Thoracic aorta (tissue), 2 donors: ENCODE results near the gene GDF10. TPM values are rescaled to one million over a fixed set of nuclear protein-coding genes. Genes with fewer than 3 reads are reported as not detected.

Experiments used
- ATAC-seq: fragments of 150-250 bp; one replicate; pipeline ENCODE4 v1.8.0; 2017; ENCODE audit warnings: low read depth; ENCODE audit not compliant: insufficient number of reproducible peaks, low FRiP score
- DNase-seq: peaks from one replicate; pipeline ENCODE4 v3.0.0-alpha.2; 2020; ENCODE audit warnings: low spot score
- H3K27ac ChIP-seq, 2 donors: fragments of 200-600 bp; sonication (generic); 1 replicate in 1 of 2; 2 replicates in 1 of 2; pipeline ENCODE4 v1.5.1; 2016; ENCODE audit warnings: mild to moderate bottlenecking in 2 of 2, moderate library complexity in 2 of 2
- H3K27me3 ChIP-seq: fragments of 200-600 bp; sonication (generic); replicated peaks from 2 replicates; pipeline ENCODE4 v1.6.0; 2016; ENCODE audit warnings: mild to moderate bottlenecking; ENCODE audit not compliant: insufficient read depth
- H3K36me3 ChIP-seq: fragments of 200-600 bp; sonication (generic); one replicate; pipeline ENCODE4 v1.5.1; 2016
- H3K4me1 ChIP-seq, 2 donors: fragments of 200-600 bp; sonication (generic); 1 replicate in 1 of 2; 2 replicates in 1 of 2; pipeline versions ENCODE4 v1.5.1 to v1.6.0; 2016; ENCODE audit warnings: low read depth in 2 of 2, mild to moderate bottlenecking in 1 of 2; ENCODE audit not compliant: control insufficient read depth in 1 of 2
- H3K4me3 ChIP-seq: fragments of 200-600 bp; sonication (generic); 2 replicates; pipeline ENCODE4 v1.5.1; 2016; ENCODE audit warnings: mild to moderate bottlenecking
- H3K9me3 ChIP-seq: fragments of 200-600 bp; sonication (generic); 2 replicates; pipeline ENCODE4 v1.5.1; 2016
- CTCF ChIP-seq: fragments of 200-600 bp; sonication (generic); IDR thresholded peaks from one replicate; pipeline ENCODE4 v1.5.1; 2019; ENCODE audit warnings: antibody characterized with exemption
- total RNA-seq, 2 donors: library from RNA; depleted of rRNA; stranded (reverse); fragments of >200 nt; gene quantifications; one replicate each; pipeline versions ENCODE4 v1.1.0 to v1.2.3, GENCODE V29; 2016

Gene GDF10
- total RNA-seq, 2 donors from 2014 or later: 2.4 to 2.5 TPM

GRCh38 chr10:47254611-47255010 lies 45.4 kb upstream of the GDF10 start:
- TF ChIP-seq CTCF: no peak
- Histone ChIP-seq H3K36me3 (no peaks in the 10 kb centered on the region), H3K27me3 (no peaks in the 10 kb centered on the region), H3K9me3 (no peaks in the 10 kb centered on the region), H3K4me1 (peaks cover 10 to 42% of the 10 kb centered on the region in 2 donors), H3K27ac (peak overlapping the region in 1 of 2 donors; percentile 71), H3K4me3 (no peak overlapping the region)
- DNase-seq (no peak), ATAC-seq (no peak)

GRCh38 chr10:47255033-47255813 lies 44.8 kb upstream of the GDF10 start:
- Histone ChIP-seq H3K9me3 (no peaks in the 10 kb centered on the region), H3K27ac (no peak overlapping the region), H3K4me1 (peaks cover 10 to 42% of the 10 kb centered on the region in 2 donors), H3K36me3 (no peaks in the 10 kb centered on the region), H3K4me3 (no peak overlapping the region), H3K27me3 (no peaks in the 10 kb centered on the region)
- no peak for TF ChIP-seq CTCF
- no peak for DNase-seq
- no peak for ATAC-seq

GRCh38 chr10:47255866-47256265 lies 44.1 kb upstream of the GDF10 start:
- DNase-seq: no peak
- Histone ChIP-seq H3K36me3 (no peaks in the 10 kb centered on the region), H3K4me3 (no peak overlapping the region), H3K4me1 (peaks cover 10 to 42% of the 10 kb centered on the region in 2 donors), H3K27ac (no peak overlapping the region), H3K9me3 (no peaks in the 10 kb centered on the region), H3K27me3 (no peaks in the 10 kb centered on the region)
- ATAC-seq: no peak
- TF ChIP-seq CTCF: no peak

GRCh38 chr10:47256751-47257336 lies 43.2 kb upstream of the GDF10 start:
- no peak for DNase-seq
- Histone ChIP-seq H3K4me1 (peaks cover 10 to 42% of the 10 kb centered on the region in 2 donors), H3K9me3 (no peaks in the 10 kb centered on the region), H3K27ac (no peak overlapping the region), H3K36me3 (no peaks in the 10 kb centered on the region), H3K27me3 (no peaks in the 10 kb centered on the region), H3K4me3 (no peak overlapping the region)
- no peak for ATAC-seq
- no peak for TF ChIP-seq CTCF

- H3K27ac ChIP-seq: no peak overlapping the region
- H3K36me3 ChIP-seq: no peaks in the 10 kb centered on the region
- no peaks in the 10 kb centered on the region for H3K27me3 ChIP-seq
- H3K4me1 ChIP-seq: peaks cover 10 to 36% of the 10 kb centered on the region in 2 donors
- DNase-seq (no peak), ATAC-seq (no peak)
- no peak overlapping the region for H3K4me3 ChIP-seq
- no peak for TF ChIP-seq CTCF
- H3K9me3 ChIP-seq: no peaks in the 10 kb centered on the region
These were observed 42.4 kb upstream of the GDF10 start for GRCh38 chr10:47257396-47258120.
